Right lung (tissue), 5 donors: ENCODE data around the gene ITSN2. TPM values are rescaled to one million over a fixed set of nuclear protein-coding genes. Genes with fewer than 3 reads are reported as not detected.
A peak's percentile ranks its signal among the peaks of the same experiment; 100 is the strongest.

ENCODE experiments used
- DNase-seq, 2 donors: peaks; one replicate each; pipeline ENCODE4 v3.0.0-alpha.2; 2013
- polyA plus RNA-seq, 5 donors: library from polyadenylated mRNA; unstranded; fragments of 120-200 nt; gene quantifications; one replicate each; pipeline versions ENCODE4 v1.2.1 to v1.2.3, GENCODE V29; 2013; ENCODE audit warnings: inconsistent platforms in 1 of 5, low replicate concordance in 1 of 5; ENCODE audit not compliant: insufficient read length in 5 of 5, insufficient read depth in 1 of 5

ITSN2 gene
- polyA plus RNA-seq, 5 donors: 26.7 to 43.4 (median 37.7) TPM

DNA sequence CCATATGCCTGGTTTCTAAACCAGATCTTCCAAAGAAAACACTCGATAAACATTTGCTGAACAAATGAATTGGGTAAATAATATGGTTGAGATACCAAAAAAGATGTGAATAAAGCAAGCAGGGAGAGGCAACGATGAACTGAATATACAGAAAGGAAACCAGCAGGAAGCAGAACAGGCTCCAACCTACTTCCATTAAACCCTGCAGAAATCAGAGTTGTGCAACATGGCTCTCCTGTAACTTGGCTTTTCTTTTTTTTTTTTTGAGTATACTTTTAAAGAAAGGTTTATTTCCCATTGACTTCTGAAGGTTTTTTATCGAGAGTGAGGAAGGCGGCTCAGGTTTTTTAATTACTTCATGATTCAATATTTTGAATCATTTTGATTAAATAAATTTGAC, 23.5 kb downstream of the ITSN2 start:
- no peak for DNase-seq

DNA sequence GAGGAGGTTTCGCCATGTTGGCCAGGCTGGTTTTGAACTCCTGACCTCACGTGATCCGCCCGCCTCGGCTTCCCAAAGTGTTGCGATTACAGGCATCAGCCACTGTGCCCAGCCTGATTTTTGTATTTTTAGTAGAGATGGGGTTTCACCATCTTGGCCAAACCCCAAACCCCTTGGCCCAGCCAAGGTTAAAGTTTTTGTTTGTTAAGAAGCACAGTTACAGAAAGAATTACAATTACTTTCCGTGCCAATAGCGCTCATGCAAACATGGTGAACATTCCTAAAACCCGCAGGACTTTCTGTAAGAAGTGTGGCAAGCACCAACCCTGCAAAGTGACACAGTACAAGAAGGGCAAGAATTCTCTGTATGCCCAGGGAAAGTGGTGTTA, 26.1 kb downstream of the ITSN2 start:
- DNase-seq: no peak

DNA sequence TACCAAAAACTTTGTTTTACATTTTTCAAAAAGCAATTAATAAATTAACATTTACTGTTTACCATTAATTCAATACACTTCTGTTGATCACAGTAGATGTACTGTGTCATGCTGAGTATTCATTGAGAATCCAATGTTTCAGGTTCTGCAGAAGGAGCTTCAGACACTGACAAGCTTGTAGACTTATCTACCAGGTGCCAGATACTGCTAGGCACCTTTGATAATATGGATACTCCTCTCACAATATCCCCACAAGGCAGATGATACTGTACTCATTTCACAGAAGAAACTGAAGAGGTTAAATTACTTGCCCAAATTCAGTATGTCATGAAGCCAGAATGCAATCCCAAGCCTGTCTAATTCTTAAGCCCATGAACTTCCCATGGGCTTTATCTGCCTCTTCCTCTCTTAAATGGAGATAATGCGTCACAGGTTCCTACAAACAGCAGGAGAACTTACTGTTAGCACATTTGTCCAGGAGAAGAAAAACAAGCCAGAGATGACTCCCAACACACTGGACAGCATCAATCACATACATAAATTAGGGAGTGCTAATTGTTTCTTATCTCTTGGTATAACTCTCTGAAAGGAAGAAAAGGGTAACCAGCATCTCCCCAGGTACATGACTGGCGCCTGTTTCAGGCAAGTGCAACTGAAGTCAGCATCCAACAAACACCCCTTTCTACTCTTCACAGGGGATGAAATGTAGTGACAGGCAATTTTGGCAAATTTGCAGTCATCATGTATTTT, 27.4 kb downstream of the ITSN2 start:
- no peak for DNase-seq

DNA sequence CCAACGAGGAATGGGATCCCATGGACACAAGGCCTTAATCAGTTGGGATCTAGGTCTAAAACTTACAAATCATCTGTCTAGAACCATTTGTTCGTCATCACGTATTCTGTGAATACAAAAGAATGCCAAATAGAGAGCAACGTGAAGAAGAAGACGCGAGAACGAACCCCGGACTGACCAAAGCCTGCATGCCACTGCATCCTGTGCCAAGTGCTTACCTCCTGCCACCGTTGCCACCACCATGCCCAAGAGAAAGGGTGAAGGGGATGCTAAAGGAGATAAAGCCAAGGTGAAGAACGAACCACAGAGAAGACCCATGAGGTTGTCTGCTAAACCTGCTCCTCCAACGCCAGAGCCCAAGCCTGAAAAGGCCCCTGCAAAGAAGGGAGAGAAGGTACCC, 30.2 kb downstream of the ITSN2 start:
- no peak for DNase-seq

DNA sequence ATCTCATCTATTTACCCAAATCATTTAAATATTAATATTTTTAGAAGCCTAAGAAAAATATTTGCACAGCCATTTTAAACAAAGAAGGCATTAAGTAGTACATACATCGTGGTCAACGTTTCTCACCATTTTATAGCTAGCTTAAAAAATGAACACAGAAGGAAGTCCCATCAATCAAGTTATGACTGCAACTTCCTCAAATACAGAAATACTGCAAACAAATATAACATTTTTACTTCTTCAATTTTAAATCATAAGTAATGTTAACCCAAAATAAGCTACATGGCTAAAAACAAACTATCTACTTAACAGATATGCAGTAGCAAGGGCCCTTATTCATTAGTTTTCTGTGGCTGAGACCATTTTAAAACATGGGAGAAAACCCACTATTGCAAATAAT, 30.6 kb downstream of the ITSN2 start:
- no peak for DNase-seq

DNA sequence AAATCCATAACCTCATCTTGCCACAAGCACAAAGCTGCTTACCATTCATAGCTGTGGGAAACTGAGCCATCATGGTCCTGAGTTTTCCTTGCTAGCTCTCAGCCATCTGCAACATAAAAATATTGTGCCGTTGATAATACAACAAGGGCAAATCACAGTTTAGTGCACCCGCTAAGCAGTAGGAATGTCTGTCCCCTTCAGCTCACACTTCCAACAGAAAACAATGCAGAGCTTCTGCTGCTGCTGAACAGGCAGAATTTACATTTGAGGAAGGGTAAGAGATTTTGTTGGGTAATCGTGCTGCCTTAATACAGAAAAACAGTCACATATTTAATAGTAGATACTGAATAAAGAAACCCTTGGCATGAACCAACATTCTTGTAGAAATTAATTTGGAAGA, 32.3 kb downstream of the ITSN2 start:
- DNase-seq: peak in 1 of 2 donors; percentile 27

DNA sequence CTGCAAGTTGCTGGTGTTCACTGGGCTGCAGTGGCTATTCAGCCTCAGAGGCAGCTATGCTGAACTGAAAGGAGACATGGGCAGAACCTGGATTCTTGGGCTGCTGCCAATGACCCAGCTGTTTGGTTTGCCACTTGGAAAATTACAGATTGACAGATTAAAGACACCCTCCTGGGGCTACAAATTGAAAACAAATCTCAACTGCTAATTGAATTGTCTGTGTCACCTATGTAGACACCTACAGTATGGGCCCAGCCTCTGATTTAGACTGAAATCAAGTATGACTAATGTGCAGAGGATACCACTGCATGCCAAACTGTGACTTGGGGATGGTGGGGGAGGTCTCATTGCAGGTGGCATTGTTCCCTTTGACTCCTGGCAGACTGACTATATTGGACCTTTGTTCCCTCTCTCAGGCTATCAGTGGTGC, 42.8 kb downstream of the ITSN2 start:
- DNase-seq: no peak

DNA sequence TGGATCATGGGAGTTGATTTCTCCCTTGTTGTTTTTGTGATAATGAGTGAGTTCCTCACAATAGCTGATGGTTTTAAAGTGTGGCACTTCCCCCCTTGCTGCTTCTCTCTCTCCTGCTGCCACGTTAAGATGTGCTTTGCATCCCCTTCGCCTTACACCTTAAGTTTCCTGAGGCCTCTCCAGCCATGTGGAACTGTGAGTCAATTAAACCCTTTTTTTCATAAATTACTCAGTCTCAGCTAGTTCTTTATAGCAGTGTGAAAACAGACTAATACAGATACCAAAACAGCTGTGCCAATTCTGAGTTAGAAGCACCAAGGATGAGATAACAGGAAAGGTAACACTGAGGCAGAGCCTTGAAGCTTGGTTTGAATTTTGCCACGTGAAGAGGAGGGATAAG, 44.7 kb downstream of the ITSN2 start:
- no peak for DNase-seq

DNA sequence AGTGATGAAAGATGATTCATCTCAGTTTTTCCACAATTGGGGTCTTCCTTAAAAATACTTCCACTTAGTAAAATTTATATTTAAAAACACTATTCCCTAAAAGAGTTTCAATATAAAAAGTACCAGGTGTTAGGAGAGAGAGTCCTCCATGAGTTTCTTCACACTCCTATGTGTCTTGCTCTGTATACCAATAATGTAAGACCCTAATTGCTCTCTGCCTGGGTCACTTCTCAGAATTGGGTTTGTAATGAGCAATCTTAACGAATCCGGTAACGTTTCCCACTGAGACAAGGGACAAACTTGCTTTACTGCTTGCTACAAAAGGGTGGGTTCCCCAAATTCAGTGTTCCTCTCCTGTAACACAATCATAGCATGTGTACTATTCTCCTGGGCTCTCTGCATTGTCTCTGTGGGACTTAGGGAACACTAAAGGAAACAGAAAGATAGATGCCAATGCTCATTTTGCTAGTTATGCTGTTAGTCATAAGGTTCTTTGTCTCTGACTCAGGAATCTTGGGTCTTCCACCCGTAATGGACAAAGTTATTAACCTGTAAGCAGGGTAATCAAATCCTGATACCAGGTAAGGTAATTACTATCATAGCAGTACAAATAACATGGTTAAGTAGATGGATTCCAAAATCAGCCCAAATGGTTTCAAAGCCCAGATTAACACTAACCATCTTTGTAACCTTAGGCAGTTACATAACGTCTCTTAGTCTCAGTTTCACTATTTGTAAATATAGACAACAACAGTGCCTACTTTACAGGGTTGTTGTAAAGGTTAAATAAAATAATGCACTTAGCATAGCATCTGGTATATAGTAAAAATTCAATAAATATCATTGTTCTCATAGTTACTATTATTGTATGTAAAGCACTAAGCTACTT, 46.3 kb downstream of the ITSN2 start:
- DNase-seq: no peak

DNA sequence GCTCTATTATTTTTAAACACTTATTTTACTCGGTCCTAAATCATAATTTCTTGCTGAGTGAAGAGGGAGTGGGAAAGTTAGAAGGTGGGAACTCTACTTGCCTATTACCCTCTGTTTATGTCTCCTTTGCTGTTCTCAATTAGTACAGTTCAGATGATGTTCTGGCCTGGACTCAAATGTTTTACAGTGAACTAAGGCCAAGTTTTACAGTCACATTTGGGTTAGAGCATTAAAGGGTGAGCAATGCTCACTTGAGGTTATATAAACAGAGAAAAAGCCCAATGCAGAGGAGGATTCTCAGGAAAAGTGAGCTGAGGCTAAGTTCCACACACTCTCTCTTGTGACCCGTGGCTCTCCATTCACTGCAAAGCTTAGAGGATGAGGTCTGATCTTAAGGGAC, 52.4 kb downstream of the ITSN2 start:
- DNase-seq: no peak

DNA sequence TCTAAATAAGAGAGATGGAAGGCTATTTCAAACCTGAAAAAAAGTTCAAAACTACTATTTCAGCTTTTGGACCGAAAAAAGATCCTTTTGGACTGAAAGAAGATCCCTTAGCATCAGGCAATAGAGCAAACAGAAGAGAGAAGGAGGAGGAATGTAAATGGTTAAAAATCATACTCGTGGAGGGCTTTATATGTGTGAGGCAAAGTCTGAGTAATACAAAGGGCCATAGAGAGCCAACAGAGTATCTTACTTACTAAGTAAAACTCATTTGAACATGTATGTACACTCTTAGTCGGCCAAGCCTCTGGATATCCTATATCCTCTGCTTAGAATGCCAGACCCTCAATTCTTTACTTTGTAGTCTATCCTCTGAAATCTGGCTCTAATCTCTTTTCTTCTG, 55.7 kb downstream of the ITSN2 start:
- peak in 1 of 2 donors; percentile 3 for DNase-seq

DNA sequence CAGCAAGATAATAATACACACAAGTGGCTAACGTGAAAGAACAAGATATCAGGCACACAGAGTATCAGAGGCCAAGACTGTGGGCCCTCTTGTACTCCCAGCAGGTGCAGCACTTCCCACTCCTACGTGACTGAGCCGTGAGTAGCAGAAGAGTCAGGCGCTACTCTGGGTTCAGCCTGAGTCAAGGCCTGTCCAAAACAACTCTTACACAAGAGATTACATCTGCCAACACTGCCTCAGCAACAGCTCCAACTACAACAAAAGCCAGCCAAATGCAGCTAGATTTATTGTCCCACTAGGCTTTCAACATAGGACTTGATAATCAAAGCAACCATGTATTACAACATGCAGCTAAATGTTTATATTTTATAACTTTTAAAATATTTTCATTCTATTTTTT, 56.2 kb downstream of the ITSN2 start:
- peak; percentile 71 to 73 for DNase-seq

DNA sequence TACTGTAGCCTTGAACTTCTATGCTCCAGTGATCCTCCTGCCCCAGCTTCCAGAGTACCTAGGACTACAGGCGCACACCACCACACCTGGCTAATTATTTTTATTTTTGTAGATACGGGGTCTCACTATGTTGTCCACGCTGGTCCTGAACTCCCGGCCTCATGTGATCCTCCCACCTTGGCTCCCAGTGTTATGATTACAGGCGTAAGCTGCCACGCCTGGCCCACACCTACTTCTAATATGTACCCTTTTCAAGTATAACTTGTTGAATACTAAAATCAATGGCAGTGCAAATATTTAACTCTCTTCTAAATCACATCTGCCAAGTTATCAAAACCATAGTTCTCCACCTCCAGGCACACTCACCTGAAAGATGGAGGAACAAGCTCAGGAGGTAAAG, 58.7 kb downstream of the ITSN2 start:
- DNase-seq: no peak

DNA sequence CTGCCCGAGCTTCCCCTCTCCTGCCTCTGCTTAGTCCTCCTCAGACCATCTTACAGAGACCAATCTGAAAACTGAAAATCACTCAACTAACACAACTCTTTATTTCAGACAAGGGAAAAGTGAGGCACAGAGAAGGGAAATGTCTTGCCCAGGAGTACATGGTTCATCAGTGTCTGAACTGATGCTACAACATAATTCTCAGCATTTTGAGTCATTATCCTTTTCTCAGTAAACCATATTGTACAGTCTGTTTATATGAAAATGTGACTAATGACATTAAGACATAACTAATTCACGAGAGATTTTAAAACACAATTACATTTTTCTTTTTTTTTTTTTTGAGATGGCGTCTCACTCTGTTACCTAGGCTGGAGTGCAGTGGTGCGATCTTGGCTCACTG, 62.7 kb downstream of the ITSN2 start:
- DNase-seq: no peak

DNA sequence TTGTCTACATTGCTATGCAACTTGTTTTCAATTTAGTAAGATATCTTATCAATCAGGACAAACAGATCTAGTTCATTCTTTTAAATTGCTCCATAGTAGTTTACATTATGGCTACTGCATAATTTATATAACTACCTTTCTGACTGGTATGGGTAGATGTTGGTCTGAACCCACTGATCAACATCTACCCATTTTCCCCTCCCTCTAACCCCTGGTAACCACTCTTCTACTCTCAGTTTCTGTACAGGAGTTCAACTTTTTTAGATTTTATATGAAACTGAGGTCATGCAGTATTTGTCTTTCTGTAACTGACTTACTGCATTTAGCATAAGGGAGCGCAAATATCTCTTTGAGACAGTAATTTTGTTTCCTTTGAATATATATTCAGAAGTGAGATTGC, 73.2 kb downstream of the ITSN2 start:
- DNase-seq: no peak

DNA sequence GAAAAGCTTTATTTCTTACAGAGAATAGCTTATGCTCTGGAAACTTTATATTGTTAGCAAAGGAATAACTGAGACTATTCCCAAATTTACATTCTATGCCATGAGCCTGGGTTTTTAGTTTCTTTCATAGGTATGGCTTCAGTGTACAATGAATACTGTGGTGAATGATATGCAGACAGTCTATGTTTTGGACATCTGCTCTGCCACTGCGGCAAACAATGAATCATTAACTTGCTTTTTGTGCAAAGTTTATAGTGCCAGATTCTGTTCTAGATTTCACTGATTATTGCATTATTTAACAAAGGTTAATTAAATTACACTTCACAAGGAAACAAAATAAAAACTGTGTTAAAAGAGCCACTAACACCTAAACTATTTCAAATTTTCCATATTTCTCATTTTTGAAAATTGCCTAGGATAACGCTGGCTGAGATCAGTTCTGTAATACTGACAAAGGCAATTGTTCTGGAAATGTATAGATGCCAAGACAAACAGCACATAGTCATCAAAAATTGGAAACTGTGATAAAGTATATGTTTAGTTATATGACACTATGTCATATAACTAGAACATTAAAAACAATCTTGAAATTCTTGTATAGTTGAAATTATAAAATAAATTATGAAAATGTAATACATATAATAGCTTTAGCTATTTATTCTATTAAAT, 74.7 kb downstream of the ITSN2 start:
- no peak for DNase-seq

DNA sequence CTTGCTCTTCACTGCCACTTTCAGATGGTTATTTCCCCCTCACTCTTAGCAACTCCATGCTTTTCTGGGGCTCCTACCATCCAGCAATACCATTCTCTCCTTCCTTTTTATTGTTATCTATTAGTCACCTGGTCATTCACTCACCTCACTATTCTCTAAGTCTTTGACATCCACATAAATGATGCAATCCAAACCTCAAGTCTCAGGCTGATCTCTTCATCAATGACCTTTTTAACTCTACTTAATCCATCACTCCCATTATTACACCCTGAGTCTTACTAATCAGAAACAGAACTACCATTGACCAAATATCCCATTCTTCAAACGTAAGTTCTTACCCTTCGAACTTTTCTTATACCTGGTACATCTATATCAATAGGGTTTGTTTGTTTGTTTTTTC, 79.7 kb downstream of the ITSN2 start:
- no peak for DNase-seq

DNA sequence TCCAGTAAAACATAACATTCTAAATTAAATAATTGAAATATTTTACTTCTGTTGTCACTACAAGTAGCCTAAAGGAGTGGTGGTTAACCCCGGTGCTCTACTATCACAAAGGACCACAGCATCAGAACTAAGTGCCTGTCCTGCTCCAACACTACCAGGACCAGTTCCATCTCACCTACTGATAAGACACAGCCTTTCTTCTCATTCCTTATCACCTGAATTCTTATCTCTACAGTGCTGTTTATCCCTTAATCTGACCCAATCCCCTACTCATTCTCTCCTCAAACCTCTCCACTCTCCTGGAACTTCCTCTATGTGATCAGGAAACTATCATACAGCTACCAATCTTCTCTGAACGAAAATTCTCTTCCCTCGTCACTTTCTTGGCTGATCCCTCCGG, 80.2 kb downstream of the ITSN2 start:
- DNase-seq: no peak

DNA sequence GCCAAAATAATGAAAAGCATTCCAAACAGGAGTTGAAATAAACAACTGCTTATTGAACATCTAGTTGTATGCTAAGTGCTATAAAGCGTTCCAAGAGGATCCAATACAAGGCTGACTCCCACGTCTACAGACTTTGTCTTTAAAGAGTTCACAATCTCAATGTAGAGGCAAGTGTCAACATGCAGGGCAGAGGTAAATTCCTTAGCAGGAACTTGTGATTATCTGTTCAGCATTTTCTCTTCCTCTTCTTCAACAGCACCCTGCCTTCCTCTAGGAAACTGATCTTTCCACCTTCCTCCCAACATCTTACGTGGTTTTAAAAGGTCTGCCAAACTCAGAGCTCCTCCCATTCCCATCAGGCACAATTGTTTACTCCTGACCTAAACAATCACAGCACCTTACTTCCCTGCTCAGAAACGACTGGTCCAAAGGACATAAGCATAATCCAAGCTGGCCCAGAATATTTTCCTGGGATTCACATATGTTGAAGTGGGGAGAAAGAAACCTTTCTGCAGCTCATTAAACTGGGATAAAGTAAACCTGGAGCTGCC, 83.9 kb downstream of the ITSN2 start:
- no peak for DNase-seq

DNA sequence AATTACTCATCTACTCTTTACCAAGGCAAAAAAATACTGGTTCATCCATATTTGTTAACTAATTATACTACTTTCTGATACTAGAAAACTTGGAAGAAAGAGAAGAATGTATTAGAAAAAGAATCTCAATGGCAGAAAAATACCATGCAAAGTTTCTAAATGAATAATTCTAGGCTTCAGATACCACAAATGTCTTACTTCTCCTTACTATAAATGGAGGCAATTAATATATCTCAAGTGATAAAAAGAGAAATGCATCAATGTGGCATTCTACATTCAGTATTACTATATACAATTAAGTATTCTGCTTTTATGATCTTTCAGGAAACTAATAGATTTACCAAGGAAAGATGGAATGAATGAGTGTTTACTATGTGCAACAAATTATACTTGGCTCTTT, 85.5 kb downstream of the ITSN2 start:
- DNase-seq: no peak

DNA sequence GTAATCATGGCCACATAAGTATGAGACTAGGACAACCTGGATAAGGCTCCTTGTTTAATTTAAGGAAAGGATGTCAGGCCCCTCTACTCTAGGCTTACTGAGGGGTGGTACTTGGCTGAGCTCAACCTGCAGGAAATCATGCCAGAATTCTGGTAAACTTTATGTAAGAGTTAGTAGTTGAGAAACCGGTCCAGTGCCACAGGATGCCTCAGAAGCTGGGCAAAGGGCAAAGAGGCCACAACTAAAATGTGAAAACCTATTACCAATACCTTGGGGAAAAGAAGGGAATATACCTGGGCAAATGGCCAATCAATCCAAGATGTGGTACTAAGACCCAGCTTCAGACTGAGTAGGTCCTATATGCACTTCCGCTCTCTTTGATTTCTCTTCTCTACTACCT, 86.7 kb downstream of the ITSN2 start:
- DNase-seq: no peak

DNA sequence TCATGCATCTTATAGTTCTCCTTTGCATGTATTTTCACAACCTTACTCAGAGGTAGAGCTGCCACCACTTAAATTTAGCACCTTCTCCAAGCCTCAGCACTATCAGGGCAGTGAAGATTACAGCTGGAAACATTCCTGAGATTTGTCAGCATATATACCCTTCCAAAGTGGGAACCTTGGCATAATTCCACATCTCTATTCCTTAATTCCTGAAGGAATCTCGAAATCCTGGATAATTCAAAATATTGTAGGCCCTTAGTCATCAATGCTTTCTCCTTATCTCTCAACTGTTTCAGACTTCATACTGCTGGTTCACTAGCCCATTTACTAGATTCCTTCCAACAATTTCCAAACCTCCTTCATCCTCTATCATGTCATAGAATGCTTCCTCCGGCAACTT, 87.4 kb downstream of the ITSN2 start:
- DNase-seq: no peak
